ENCODE data around the gene CHERP.

DNA sequence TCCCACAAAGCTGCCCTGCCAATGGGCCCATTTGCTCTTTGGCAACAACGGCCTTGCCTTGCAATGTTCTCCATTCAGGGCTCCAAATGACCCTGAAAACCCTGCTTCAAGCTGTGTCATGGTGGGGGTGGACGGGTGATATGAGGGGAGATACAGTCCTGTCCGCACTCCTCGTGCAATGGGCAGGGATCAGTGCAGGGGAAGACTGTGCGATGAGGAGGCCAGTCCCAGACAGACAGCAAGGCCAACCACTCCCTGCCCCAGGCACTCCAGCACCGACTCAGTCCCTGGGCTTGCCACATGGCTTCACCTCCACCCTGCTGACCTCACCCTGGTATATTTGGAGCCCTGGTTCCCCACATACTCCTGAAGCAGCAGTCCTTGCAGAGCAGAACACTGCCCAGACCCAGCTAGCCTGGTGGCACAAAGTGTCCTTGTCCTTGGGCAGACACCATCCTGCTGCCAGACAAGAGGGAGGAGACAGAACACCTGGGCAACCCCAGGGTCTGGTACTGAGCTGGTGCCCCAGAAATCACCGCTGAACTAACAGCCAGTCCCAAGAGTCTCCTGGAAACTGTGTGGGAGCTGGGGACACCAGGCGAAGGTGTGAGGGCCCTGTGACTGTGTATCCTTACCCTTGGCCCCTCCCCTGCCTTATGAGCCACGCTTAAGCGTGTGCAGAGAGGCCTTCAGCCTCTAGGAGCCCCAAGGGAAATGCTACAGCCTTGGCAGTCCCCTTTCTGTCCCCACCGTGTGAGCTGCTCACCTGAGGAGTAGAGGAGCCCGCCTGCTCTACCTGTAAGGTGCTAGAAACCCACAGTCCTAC lies 39.1 kb upstream of the CHERP start:
- TF ChIP-seq POLR2A (IDR thresholded peaks at IDR 0.05): peak; percentile 26 to 74
- TF ChIP-seq, protein P1, sequence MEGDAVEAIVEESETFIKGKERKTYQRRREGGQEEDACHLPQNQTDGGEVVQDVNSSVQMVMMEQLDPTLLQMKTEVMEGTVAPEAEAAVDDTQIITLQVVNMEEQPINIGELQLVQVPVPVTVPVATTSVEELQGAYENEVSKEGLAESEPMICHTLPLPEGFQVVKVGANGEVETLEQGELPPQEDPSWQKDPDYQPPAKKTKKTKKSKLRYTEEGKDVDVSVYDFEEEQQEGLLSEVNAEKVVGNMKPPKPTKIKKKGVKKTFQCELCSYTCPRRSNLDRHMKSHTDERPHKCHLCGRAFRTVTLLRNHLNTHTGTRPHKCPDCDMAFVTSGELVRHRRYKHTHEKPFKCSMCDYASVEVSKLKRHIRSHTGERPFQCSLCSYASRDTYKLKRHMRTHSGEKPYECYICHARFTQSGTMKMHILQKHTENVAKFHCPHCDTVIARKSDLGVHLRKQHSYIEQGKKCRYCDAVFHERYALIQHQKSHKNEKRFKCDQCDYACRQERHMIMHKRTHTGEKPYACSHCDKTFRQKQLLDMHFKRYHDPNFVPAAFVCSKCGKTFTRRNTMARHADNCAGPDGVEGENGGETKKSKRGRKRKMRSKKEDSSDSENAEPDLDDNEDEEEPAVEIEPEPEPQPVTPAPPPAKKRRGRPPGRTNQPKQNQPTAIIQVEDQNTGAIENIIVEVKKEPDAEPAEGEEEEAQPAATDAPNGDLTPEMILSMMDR (IDR thresholded peaks at IDR 0.05): peak in 2 of 6 experiments; percentile 28 to 34

Data from adrenal gland (tissue), 5 donors.